ENCODE measurements around the gene CCL5.
A peak's percentile ranks its signal among the peaks of the same experiment; 100 is the strongest.
"Not testable (repeated sequence)": the region's sequence is repeated elsewhere in the genome, so short reads cannot be mapped to it uniquely, and the experiment has no call there.

CCL5 gene

GRCh38 chr17:35897772-35898171, 17.6 kb upstream of the CCL5 start:
- not testable (repeated sequence) for DNase-seq

GRCh38 chr17:35895636-35896587, 15.8 kb upstream of the CCL5 start:
- DNase-seq, result peak; percentile 45

- no peak for DNase-seq
These were observed 14.0 kb upstream of the CCL5 start for GRCh38 chr17:35894206-35894605.

GRCh38 chr17:35893751-35894150, 13.6 kb upstream of the CCL5 start:
- DNase-seq, result no peak

- DNase-seq, result peak; percentile 63
These were observed 12.2 kb upstream of the CCL5 start for GRCh38 chr17:35892091-35893035.

- DNase-seq, result peak; percentile 18
These were observed 11.1 kb upstream of the CCL5 start for GRCh38 chr17:35891269-35891668.

- DNase-seq, result peak; percentile 69
These were observed 10.6 kb upstream of the CCL5 start for GRCh38 chr17:35890774-35891155.

GRCh38 chr17:35889818-35890773, 9.9 kb upstream of the CCL5 start:
- DNase-seq, result no peak

GRCh38 chr17:35889241-35889640, 9.1 kb upstream of the CCL5 start:
- peak; percentile 22 for DNase-seq

GRCh38 chr17:35878361-35878760, 1.8 kb downstream of the CCL5 start:
- peak; percentile 9 for DNase-seq

- no peak for DNase-seq
These were observed 2.7 kb downstream of the CCL5 start for GRCh38 chr17:35877345-35878029.

- no peak for DNase-seq
These were observed 3.6 kb downstream of the CCL5 start for GRCh38 chr17:35876534-35876933.

- no peak for DNase-seq
These were observed 4.4 kb downstream of the CCL5 start for GRCh38 chr17:35875800-35876139.

GRCh38 chr17:35875072-35875799, 4.9 kb downstream of the CCL5 start:
- DNase-seq, result peak; percentile 26

GRCh38 chr17:35872196-35872980, 7.8 kb downstream of the CCL5 start:
- no peak for DNase-seq

- peak; percentile 54 for DNase-seq
These were observed 9.0 kb downstream of the CCL5 start for GRCh38 chr17:35870906-35871819.

GRCh38 chr17:35868737-35869136, 11.4 kb downstream of the CCL5 start, which contains the start of gene HEATR9:
HEATR9 (minus strand) TSS chr17:35868891; CDS start chr17:35868742, 149 bp downstream.
- DNase-seq, result no peak

- DNase-seq, result no peak
These were observed 12.6 kb downstream of the CCL5 start for GRCh38 chr17:35867574-35867973.
